Erythroblast (primary cell): ENCODE results near the gene STAMBP.
"Not testable (repeated sequence)": the region's sequence is repeated elsewhere in the genome, so short reads cannot be mapped to it uniquely, and the experiment has no call there.

Experiments used
- DNase-seq, 2 experiments: peaks; one replicate each; lab custom pipeline; 2025; lab: John Stamatoyannopoulos, UW
- GATA1 ChIP-seq: IDR thresholded peaks from 2 replicates; pipeline ENCODE4 v1.6.1; 2011; ENCODE audit warnings: low read depth, mild to moderate bottlenecking, control low read depth, low read length, moderate library complexity
- POLR2A ChIP-seq: IDR thresholded peaks from 2 replicates; pipeline ENCODE4 v1.6.1; 2011; ENCODE audit warnings: mild to moderate bottlenecking, low read length

STAMBP gene

GRCh38 chr2:73828818-73829570 is at the start of gene STAMBP:
STAMBP (plus strand) TSS chr2:73828961; CDS start chr2:73830857, 1,896 bp downstream.
- peak; percentile 96 to 98 for DNase-seq
- no peak for TF ChIP-seq GATA1
- TF ChIP-seq POLR2A: peak; percentile 84

- TF ChIP-seq POLR2A: peak; percentile 84
- no peak for TF ChIP-seq GATA1
- DNase-seq: peak; percentile 93 to 96
These were observed 49.1 kb upstream of the STAMBP start, which contains the start of gene DUSP11 for GRCh38 chr2:73779467-73780236. DUSP11 (minus strand) TSS chr2:73780103; CDS start chr2:73779974, 129 bp downstream.

GRCh38 chr2:73780237-73780582 is 48.6 kb upstream of the STAMBP start:
- TF ChIP-seq GATA1: no peak
- TF ChIP-seq POLR2A: peak; percentile 18
- no peak for DNase-seq

- DNase-seq: not testable (repeated sequence)
These were observed 45.4 kb upstream of the STAMBP start for GRCh38 chr2:73783402-73783801.

- DNase-seq: not testable (repeated sequence)
These were observed 44.9 kb upstream of the STAMBP start, which contains the start of gene C2orf78 for GRCh38 chr2:73783883-73784282. C2orf78 (plus strand) TSS chr2:73784183; CDS start chr2:73784310, 127 bp downstream.

GRCh38 chr2:73811878-73812277 is 16.9 kb upstream of the STAMBP start:
- TF ChIP-seq GATA1 (no peak), POLR2A (no peak)
- no peak for DNase-seq

GRCh38 chr2:73812635-73813034 is 16.1 kb upstream of the STAMBP start:
- no peak for DNase-seq
- TF ChIP-seq GATA1 (no peak), POLR2A (no peak)

- DNase-seq: no peak
- TF ChIP-seq GATA1 (no peak), POLR2A (no peak)
These were observed 10.5 kb upstream of the STAMBP start for GRCh38 chr2:73818296-73818695.

GRCh38 chr2:73821227-73821626 is 7.5 kb upstream of the STAMBP start:
- no peak for DNase-seq
- TF ChIP-seq GATA1 (no peak), POLR2A (no peak)

- TF ChIP-seq GATA1 (no peak), POLR2A (no peak)
- DNase-seq: no peak
These were observed 7.1 kb upstream of the STAMBP start for GRCh38 chr2:73821669-73822068.

GRCh38 chr2:73822276-73822675 is 6.5 kb upstream of the STAMBP start:
- TF ChIP-seq GATA1 (no peak), POLR2A (no peak)
- DNase-seq: no peak

GRCh38 chr2:73822991-73823390 is 5.8 kb upstream of the STAMBP start:
- no peak for DNase-seq

GRCh38 chr2:73823416-73823815 is 5.3 kb upstream of the STAMBP start:
- DNase-seq: no peak
- TF ChIP-seq POLR2A (no peak), GATA1 (no peak)

More at GRCh38 chr2:73822991-73823390, 5.8 kb upstream of the STAMBP start:
- TF ChIP-seq GATA1 (no peak), POLR2A (no peak)

- peak; percentile 84 to 89 for DNase-seq
- no peak for TF ChIP-seq POLR2A
- TF ChIP-seq GATA1: no peak
These were observed 4.7 kb upstream of the STAMBP start for GRCh38 chr2:73823916-73824523.

- no peak for TF ChIP-seq POLR2A
- TF ChIP-seq GATA1: no peak
- DNase-seq: no peak
These were observed 3.4 kb upstream of the STAMBP start for GRCh38 chr2:73825408-73825807.

GRCh38 chr2:73827018-73827417 is 1.7 kb upstream of the STAMBP start:
- TF ChIP-seq POLR2A (no peak), GATA1 (no peak)

More at GRCh38 chr2:73827018-73827417, 1.7 kb upstream of the STAMBP start:
- peak; percentile 55 to 62 for DNase-seq
